Measurements from ENCODE around the gene CAMK2A.

DNA sequence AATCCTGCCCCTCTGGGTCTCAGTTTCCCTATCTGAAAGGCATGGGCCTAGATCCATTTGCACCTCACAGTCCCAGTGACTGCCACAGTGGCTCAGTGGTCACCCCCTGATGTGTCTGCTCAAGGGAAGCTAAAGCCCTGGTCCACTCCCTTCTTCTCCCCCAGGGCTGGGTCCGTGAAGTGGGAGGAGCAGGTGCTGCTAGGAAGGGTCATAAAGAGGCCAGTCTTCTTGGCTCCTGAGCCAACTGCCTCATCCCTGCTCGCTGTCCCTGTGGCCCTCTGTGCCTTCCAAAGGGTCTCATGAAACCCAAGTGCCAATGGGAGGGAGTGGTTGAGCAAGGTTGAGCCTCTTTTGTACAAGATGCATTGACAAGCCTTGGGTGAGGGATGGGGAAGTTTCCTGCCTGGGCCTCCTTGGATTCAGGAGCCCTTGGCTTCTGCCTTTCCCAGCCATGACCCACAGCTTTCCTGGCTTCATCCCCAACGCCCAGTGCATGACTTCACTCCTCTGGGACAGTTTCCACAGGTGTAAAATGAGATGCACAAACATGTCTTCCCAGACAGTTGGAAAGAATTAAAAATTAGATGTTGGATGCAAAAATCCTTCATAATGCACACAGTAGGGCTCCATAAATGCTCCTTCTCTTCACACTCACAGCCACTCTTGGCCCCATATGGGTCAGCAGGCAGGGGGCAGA, 101.3 kb downstream of the CAMK2A start:
- no peak for TF ChIP-seq CTCF (IDR thresholded peaks at IDR 0.05)
- TF ChIP-seq POLR2A (IDR thresholded peaks at IDR 0.05): no peak
